Neural cell (in vitro differentiated cells): Measurements from ENCODE around the gene RBFOX2. TPM values are rescaled to one million over a fixed set of nuclear protein-coding genes. Genes with fewer than 3 reads are reported as not detected.

Experiments used
- H2AFZ ChIP-seq: fragments of 200-600, 300-800 bp; sonication (generic), shearing (Covaris generic); 2 replicates; pipeline ENCODE4 v1.6.0; 2014; ENCODE audit warnings: low read depth, mild to moderate bottlenecking, antibody characterized with exemption, low read length, moderate library complexity
- H3F3A ChIP-seq: fragments of 200-600 bp; shearing (Covaris generic); 2 replicates; pipeline ENCODE4 v1.6.1; 2016; ENCODE audit warnings: mild to moderate bottlenecking, moderate library complexity, mixed read lengths, antibody characterized with exemption, low read length; ENCODE audit not compliant: insufficient read depth, poor library complexity, severe bottlenecking
- H3K27ac ChIP-seq: fragments of 200-600, 300-800 bp; sonication (generic), shearing (Covaris generic); 2 replicates; pipeline ENCODE4 v1.5.1; 2014; ENCODE audit warnings: mild to moderate bottlenecking, low read length, moderate library complexity
- H3K27me3 ChIP-seq: fragments of 300-800, 200-600 bp; sonication (generic), shearing (Covaris generic); 2 replicates; pipeline ENCODE4 v1.6.0; 2014; ENCODE audit warnings: mild to moderate bottlenecking, low read depth, low read length, moderate library complexity; ENCODE audit not compliant: insufficient read depth
- H3K36me3 ChIP-seq: fragments of 300-800, 200-600 bp; sonication (generic), shearing (Covaris generic); 2 replicates; pipeline ENCODE4 v1.5.1; 2014; ENCODE audit warnings: mild to moderate bottlenecking, antibody characterized with exemption, low read length, moderate library complexity; ENCODE audit not compliant: insufficient read depth
- H3K4me2 ChIP-seq: fragments of 300-800, 200-600 bp; sonication (generic), shearing (Covaris generic); 2 replicates; pipeline ENCODE4 v1.6.0; 2014; ENCODE audit warnings: mild to moderate bottlenecking, low read length
- H3K4me3 ChIP-seq: fragments of 300-800, 200-600 bp; sonication (generic), shearing (Covaris generic); 2 replicates; pipeline ENCODE4 v1.5.1; 2014; ENCODE audit warnings: mild to moderate bottlenecking, low read length, moderate library complexity
- H3K79me2 ChIP-seq: fragments of 200-600 bp; shearing (Covaris generic); replicated peaks from 2 replicates; pipeline ENCODE4 v1.6.0; 2014; ENCODE audit warnings: mild to moderate bottlenecking, low read length, moderate library complexity; ENCODE audit not compliant: insufficient read depth
- H3K9ac ChIP-seq: fragments of 300-800, 200-600 bp; sonication (generic), shearing (Covaris generic); 2 replicates; pipeline ENCODE4 v1.6.1; 2016; ENCODE audit warnings: mild to moderate bottlenecking, low read length, mixed read lengths
- H3K9me2 ChIP-seq: fragments of 200-600 bp; shearing (Covaris generic); 2 replicates; pipeline ENCODE4 v1.6.1; 2016; ENCODE audit warnings: mild to moderate bottlenecking, low read length, mixed read lengths; ENCODE audit not compliant: insufficient read depth
- H3K9me3 ChIP-seq: fragments of 200-600, 300-800 bp; sonication (generic), shearing (Covaris generic); 2 replicates; pipeline ENCODE4 v1.6.1; 2016; ENCODE audit warnings: mild to moderate bottlenecking, mixed run types, low read length, moderate library complexity, mixed read lengths
- H4K20me1 ChIP-seq: fragments of 200-600 bp; shearing (Covaris generic); 2 replicates; pipeline ENCODE4 v1.6.1; 2016; ENCODE audit warnings: mild to moderate bottlenecking, mixed run types; ENCODE audit not compliant: insufficient read depth
- CTCF ChIP-seq: fragments of 450-650 bp; IDR thresholded peaks from 2 replicates; pipeline ENCODE4 v1.5.1; 2014; ENCODE audit warnings: antibody characterized with exemption, mild to moderate bottlenecking, moderate library complexity; ENCODE audit not compliant: poor library complexity, severe bottlenecking
- EP300 ChIP-seq: fragments of 450-650 bp; conservative IDR thresholded peaks from 2 replicates; pipeline ENCODE4 v1.6.1; 2014; ENCODE audit warnings: antibody characterized with exemption, mild to moderate bottlenecking, moderate library complexity; ENCODE audit not compliant: poor library complexity, severe bottlenecking
- EZH2 ChIP-seq: fragments of 200-600, 300-800 bp; shearing (Covaris generic), sonication (generic); IDR thresholded peaks from 2 replicates; pipeline ENCODE4 v1.6.1; 2014; ENCODE audit warnings: antibody characterized with exemption, low read length, borderline replicate concordance, mild to moderate bottlenecking; ENCODE audit not compliant: insufficient read depth, poor library complexity, severe bottlenecking
- MXI1 ChIP-seq: fragments of 450-650 bp; conservative IDR thresholded peaks from 2 replicates; pipeline ENCODE4 v1.6.1; 2014; ENCODE audit warnings: antibody characterized with exemption, mild to moderate bottlenecking; ENCODE audit not compliant: poor library complexity, severe bottlenecking
- POLR2AphosphoS5 ChIP-seq: IDR thresholded peaks from 2 replicates; pipeline ENCODE4 v1.6.1; 2012
- RAD21 ChIP-seq: fragments of 450-650 bp; conservative IDR thresholded peaks from 2 replicates; pipeline ENCODE4 v1.6.1; 2014; ENCODE audit warnings: antibody characterized with exemption, mild to moderate bottlenecking, moderate library complexity
- REST ChIP-seq: IDR thresholded peaks from 2 replicates; pipeline ENCODE4 v1.6.1; 2012; ENCODE audit warnings: borderline replicate concordance
- SMC3 ChIP-seq: fragments of 450-650 bp; conservative IDR thresholded peaks from 2 replicates; pipeline ENCODE4 v1.6.1; 2014; ENCODE audit warnings: antibody characterized with exemption, mild to moderate bottlenecking, moderate library complexity; ENCODE audit not compliant: poor library complexity
- TAF1 ChIP-seq: IDR thresholded peaks from 2 replicates; pipeline ENCODE4 v1.6.1; 2012; ENCODE audit warnings: low read depth
- polyA plus RNA-seq: library from polyadenylated mRNA; depleted of rRNA; stranded (reverse); fragments of >200 nt; gene quantifications from 2 replicates; pipeline ENCODE4 v1.2.3, GENCODE V29; 2014

Gene RBFOX2
- polyA plus RNA-seq, 1 donor from 2014 or later, result 529 TPM

- H3K36me3 ChIP-seq, result no peaks in the 10 kb centered on the region
- no peaks in the 10 kb centered on the region for H3K9me2 ChIP-seq
- H3K79me2 ChIP-seq, result peaks cover 42% of the 10 kb centered on the region
- H3F3A ChIP-seq, result no peaks in the 10 kb centered on the region
- H3K27ac ChIP-seq, result no peak overlapping the region
- no peak for TF ChIP-seq TAF1
- no peak for TF ChIP-seq RAD21
- no peak for TF ChIP-seq EP300
- no peak for TF ChIP-seq SMC3
- TF ChIP-seq CTCF, result no peak
- no peaks in the 10 kb centered on the region for H3K9me3 ChIP-seq
- no peak overlapping the region for H3K9ac ChIP-seq
- H2AFZ ChIP-seq, result no peak overlapping the region
- no peak overlapping the region for H3K4me2 ChIP-seq
- no peaks in the 10 kb centered on the region for H4K20me1 ChIP-seq
- no peak overlapping the region for H3K4me3 ChIP-seq
- H3K27me3 ChIP-seq, result no peaks in the 10 kb centered on the region
Measured at GRCh38 chr22:36008565-36008964, 20.1 kb downstream of the RBFOX2 start.

- no peak overlapping the region for H3K4me3 ChIP-seq
- no peaks in the 10 kb centered on the region for H3K9me3 ChIP-seq
- no peak overlapping the region for H2AFZ ChIP-seq
- peaks cover 37% of the 10 kb centered on the region for H3K79me2 ChIP-seq
- H3K27me3 ChIP-seq, result no peaks in the 10 kb centered on the region
- H3K27ac ChIP-seq, result no peak overlapping the region
- no peak overlapping the region for H3K9ac ChIP-seq
- no peaks in the 10 kb centered on the region for H3F3A ChIP-seq
- no peaks in the 10 kb centered on the region for H4K20me1 ChIP-seq
- no peaks in the 10 kb centered on the region for H3K9me2 ChIP-seq
- TF ChIP-seq POLR2AphosphoS5, result no peak
- no peak for TF ChIP-seq CTCF
- no peak for TF ChIP-seq EP300
- TF ChIP-seq REST, result no peak
- no peak for TF ChIP-seq TAF1
- TF ChIP-seq SMC3, result no peak
- no peak for TF ChIP-seq EZH2
- no peak for TF ChIP-seq RAD21
- no peak for TF ChIP-seq MXI1
- H3K36me3 ChIP-seq, result no peaks in the 10 kb centered on the region
- H3K4me2 ChIP-seq, result no peak overlapping the region
Measured at GRCh38 chr22:36008131-36008530, 20.5 kb downstream of the RBFOX2 start.
